Testis (tissue), 3 donors: Measurements from ENCODE around the gene SYNGR3. TPM values are rescaled to one million over a fixed set of nuclear protein-coding genes. Genes with fewer than 3 reads are reported as not detected.
A peak's percentile ranks its signal among the peaks of the same experiment; 100 is the strongest.

ENCODE experiments used
- DNase-seq: peaks from one replicate; pipeline ENCODE4 v3.0.0-alpha.2; 2019
- H3K27ac ChIP-seq, 2 donors: fragments of 200-600 bp; sonication (generic); one replicate each; pipeline ENCODE4 v1.5.1; 2019
- H3K27me3 ChIP-seq: fragments of 200-600 bp; sonication (generic); one replicate; pipeline ENCODE4 v1.5.1; 2019
- H3K36me3 ChIP-seq: fragments of 200-600 bp; sonication (generic); one replicate; pipeline ENCODE4 v1.5.1; 2017; ENCODE audit warnings: low read depth; ENCODE audit errors: missing control alignments
- H3K4me1 ChIP-seq: fragments of 200-600 bp; sonication (generic); one replicate; pipeline ENCODE4 v1.5.1; 2019
- H3K4me3 ChIP-seq, 2 donors: fragments of 200-600 bp; sonication (generic); one replicate each; pipeline ENCODE4 v1.5.1; 2017 to 2019
- H3K9me3 ChIP-seq: fragments of 200-600 bp; sonication (generic); one replicate; pipeline ENCODE4 v1.5.1; 2017
- POLR2A ChIP-seq: fragments of 450-650 bp; IDR thresholded peaks from one replicate; pipeline ENCODE4 v1.6.1; 2017; ENCODE audit warnings: antibody characterized with exemption, mild to moderate bottlenecking, moderate library complexity
- WGBS, 2 donors: methylation state at CpG; one replicate each; pipeline ENCODE4 v1.1.5; 2018; 5-methylcytosine and 5-hydroxymethylcytosine counted together
- intact Hi-C: fragments of 100-400 bp; cut with DNase I; formaldehyde crosslinking; loops from one replicate; pipeline ENCODE4 v1.15.1; 2023; ENCODE audit warnings: low total_unique reads
- polyA plus RNA-seq: library from polyadenylated mRNA; stranded (reverse); fragments of 350-450 nt; fragmentation: Illumina TruSeq; extraction: RNeasy Lipid Tissue Mini Kit (QIAGEN cat#74804); gene quantifications from one replicate; pipeline ENCODE4 v1.2.3, GENCODE V29; 2014; ENCODE audit warnings: low read depth, low replicate concordance; ENCODE audit not compliant: insufficient read depth
- total RNA-seq, 2 donors: library from RNA; depleted of rRNA; stranded (reverse); fragments of >200 nt; gene quantifications; one replicate each; pipeline ENCODE4 v1.2.3, GENCODE V29; 2016
- TF ChIP-seq, protein P1 (sequence below), 3 experiments: fragments of 450-650 bp in 2 of 3; fragments of 200-600 bp in 1 of 3; sonication (generic) in 1 of 3; IDR thresholded peaks; one replicate each; pipeline ENCODE4 v1.5.1; 2016 to 2019; ENCODE audit warnings: antibody characterized with exemption in 3 of 3, mild to moderate bottlenecking in 2 of 3, moderate library complexity in 1 of 3

SYNGR3 gene
- total and polyA plus RNA-seq, 3 donors from 2014 or later, result 10.0 to 33.5 (median 20.9) TPM

DNA sequence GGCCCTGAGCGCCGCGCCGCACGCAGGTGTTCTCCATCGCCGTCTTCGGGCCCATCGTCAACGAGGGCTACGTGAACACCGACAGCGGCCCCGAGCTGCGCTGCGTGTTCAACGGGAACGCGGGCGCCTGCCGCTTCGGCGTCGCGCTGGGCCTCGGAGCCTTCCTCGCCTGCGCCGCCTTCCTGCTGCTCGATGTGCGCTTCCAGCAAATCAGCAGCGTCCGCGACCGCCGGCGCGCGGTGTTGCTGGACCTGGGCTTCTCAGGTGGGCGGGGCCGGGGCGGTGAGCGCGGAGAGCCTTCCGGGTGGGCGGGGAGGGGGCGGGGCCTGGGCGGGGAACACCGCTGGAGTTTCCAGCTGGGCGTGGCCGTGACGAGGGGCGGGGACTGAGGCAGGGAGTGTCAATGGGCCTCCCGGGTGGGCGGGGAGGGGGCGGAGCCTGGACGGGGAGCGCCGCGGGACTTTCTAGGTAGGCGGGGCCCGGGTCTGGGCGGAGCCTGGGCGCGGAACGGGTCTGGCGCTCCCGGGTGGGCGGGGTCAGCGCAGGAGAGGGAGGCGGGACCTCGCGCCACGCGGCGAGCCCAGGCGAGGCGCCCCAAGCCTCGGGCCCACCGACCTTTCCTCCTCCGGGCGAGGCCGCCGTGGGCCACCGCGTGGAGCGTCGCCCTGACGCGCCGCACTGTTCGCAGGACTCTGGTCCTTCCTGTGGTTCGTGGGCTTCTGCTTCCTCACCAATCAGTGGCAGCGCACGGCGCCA, 2.4 kb downstream of the SYNGR3 start:
- no peaks in the 10 kb centered on the region for H3K9me3 ChIP-seq
- H3K27me3 ChIP-seq, result no peaks in the 10 kb centered on the region
- H3K27ac ChIP-seq, result no peak overlapping the region
- 2 to 3% methylated on average over 9 to 85 of the region's 96 CpGs for WGBS, 2 donors
- intact Hi-C loops, result no loop called here
- H3K36me3 ChIP-seq, result no peaks in the 10 kb centered on the region
- peaks cover 13% of the 10 kb centered on the region for H3K4me1 ChIP-seq
- H3K4me3 ChIP-seq, result peak overlapping the region; percentile 26 to 46
- DNase-seq, result peak; percentile 95
- TF ChIP-seq POLR2A, result no peak
- TF ChIP-seq, protein P1, sequence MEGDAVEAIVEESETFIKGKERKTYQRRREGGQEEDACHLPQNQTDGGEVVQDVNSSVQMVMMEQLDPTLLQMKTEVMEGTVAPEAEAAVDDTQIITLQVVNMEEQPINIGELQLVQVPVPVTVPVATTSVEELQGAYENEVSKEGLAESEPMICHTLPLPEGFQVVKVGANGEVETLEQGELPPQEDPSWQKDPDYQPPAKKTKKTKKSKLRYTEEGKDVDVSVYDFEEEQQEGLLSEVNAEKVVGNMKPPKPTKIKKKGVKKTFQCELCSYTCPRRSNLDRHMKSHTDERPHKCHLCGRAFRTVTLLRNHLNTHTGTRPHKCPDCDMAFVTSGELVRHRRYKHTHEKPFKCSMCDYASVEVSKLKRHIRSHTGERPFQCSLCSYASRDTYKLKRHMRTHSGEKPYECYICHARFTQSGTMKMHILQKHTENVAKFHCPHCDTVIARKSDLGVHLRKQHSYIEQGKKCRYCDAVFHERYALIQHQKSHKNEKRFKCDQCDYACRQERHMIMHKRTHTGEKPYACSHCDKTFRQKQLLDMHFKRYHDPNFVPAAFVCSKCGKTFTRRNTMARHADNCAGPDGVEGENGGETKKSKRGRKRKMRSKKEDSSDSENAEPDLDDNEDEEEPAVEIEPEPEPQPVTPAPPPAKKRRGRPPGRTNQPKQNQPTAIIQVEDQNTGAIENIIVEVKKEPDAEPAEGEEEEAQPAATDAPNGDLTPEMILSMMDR (IDR thresholded peaks at IDR 0.05), result no peak

GRCh38 chr16:1992704-1993317, 3.0 kb downstream of the SYNGR3 start:
- H3K36me3 ChIP-seq, result no peaks in the 10 kb centered on the region
- intact Hi-C loops, result no loop called here
- H3K4me3 ChIP-seq, result peak overlapping the region; percentile 26 to 46
- 40 to 54% methylated on average over 1 to 34 of the region's 50 CpGs for WGBS, 2 donors
- no peaks in the 10 kb centered on the region for H3K9me3 ChIP-seq
- H3K4me1 ChIP-seq, result peaks cover 13% of the 10 kb centered on the region
- TF ChIP-seq POLR2A, result no peak
- TF ChIP-seq, protein P1 (IDR thresholded peaks at IDR 0.05), result no peak
- no peak overlapping the region for H3K27ac ChIP-seq
- H3K27me3 ChIP-seq, result no peaks in the 10 kb centered on the region
- no peak for DNase-seq

DNA sequence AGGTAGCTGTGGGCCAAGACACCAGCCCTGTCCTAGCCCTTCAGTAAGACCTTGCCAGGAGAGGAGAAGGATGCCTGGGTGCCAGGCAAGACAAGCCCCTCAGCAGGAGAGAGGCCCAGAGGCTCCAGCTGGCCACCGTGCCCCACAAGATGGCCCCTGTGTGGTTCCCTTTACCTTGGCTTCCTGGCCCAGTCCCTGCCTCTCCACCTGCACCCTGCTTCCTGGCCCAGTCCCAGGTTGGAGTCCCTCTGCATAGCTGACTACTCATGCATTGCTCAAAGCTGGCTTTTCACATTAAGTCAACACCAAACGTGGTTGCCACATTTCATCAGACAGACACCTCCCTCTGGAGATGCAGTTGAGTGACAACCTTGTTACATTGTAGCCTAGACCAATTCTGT, 4.0 kb downstream of the SYNGR3 start:
- 57 to 75% methylated on average over 2 of the region's 2 CpGs for WGBS, 2 donors
- TF ChIP-seq POLR2A, result no peak
- TF ChIP-seq, protein P1 (IDR thresholded peaks at IDR 0.05), result no peak
- DNase-seq, result no peak
- intact Hi-C loops, result no loop called here
- Histone ChIP-seq H3K4me3 (no peak overlapping the region), H3K27me3 (no peaks in the 10 kb centered on the region), H3K4me1 (peaks cover 13% of the 10 kb centered on the region), H3K36me3 (no peaks in the 10 kb centered on the region), H3K27ac (no peak overlapping the region), H3K9me3 (no peaks in the 10 kb centered on the region)

DNA sequence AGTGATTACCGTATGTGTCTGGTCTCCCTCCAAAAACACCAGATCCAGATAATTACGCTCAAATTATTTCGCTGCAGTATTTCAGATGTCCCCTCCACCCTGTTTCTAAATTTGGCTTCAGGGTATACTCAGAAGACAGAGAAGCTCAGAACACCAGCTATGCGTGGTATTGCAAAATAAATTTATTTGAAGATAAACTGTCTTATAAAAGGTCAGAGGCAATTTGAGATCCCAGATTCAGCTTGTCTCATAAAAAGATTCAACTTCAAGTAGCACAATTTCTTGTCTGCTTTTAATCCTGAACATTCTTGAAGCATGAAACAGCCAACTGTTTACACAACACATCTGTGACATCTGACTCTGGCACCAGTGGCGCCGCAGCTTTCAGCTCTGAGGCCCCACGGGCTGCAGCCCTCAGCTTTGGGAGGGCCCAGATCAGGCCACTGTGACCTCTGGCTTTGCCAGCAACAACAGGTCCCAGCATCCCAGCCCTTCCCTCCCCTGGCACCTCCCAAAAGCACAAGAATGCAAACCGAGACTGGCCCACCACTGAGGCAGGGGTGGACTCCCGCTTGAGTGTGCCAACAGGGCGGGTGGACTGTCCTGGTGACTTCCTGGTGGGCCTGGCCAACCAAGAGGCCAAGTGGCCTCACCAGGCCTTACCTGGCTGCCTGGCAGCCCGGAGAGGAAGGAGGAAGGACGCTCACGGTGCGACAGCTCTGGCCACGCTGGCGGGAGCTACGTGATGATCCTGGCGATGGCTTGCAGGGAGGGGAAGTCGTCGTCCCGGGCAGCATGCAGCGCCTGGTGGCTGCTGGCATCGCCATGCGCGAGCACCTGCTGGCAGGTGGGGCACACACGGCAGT, 8.0 kb downstream of the SYNGR3 start:
- Histone ChIP-seq H3K27ac (no peak overlapping the region), H3K4me3 (no peak overlapping the region), H3K4me1 (peaks cover 3% of the 10 kb centered on the region), H3K27me3 (no peaks in the 10 kb centered on the region), H3K36me3 (no peaks in the 10 kb centered on the region), H3K9me3 (no peaks in the 10 kb centered on the region)
- no peak for DNase-seq
- TF ChIP-seq, protein P1 (IDR thresholded peaks at IDR 0.05), result no peak
- TF ChIP-seq POLR2A, result no peak
- intact Hi-C loops, result no loop called here
- 90% methylated on average over 10 to 26 of the region's 26 CpGs for WGBS, 2 donors
